Neutrophil (primary cell): ENCODE data around the gene OSBPL8.
"Not testable (repeated sequence)": the region's sequence is repeated elsewhere in the genome, so short reads cannot be mapped to it uniquely, and the experiment has no call there.

Source experiments
- H3K27ac ChIP-seq: fragments of 200-600 bp; sonication (generic); 2 replicates; pipeline ENCODE4 v1.5.1; 2016; ENCODE audit warnings: mild to moderate bottlenecking, moderate library complexity
- H3K27me3 ChIP-seq: fragments of 200-600 bp; sonication (generic); 2 replicates; pipeline ENCODE4 v1.6.0; 2016; ENCODE audit warnings: mild to moderate bottlenecking
- H3K36me3 ChIP-seq: fragments of 200-600 bp; sonication (generic); 2 replicates; pipeline ENCODE4 v1.5.1; 2017
- H3K4me1 ChIP-seq, 2 experiments: fragments of 200-600 bp in 1 of 2; sonication (generic) in 1 of 2; 1 replicate in 1 of 2; 2 replicates in 1 of 2; pipeline versions ENCODE4 v1.5.1 to v1.6.1; 2013 to 2016; ENCODE audit warnings: low read depth in 1 of 2, low read length in 1 of 2, mild to moderate bottlenecking in 1 of 2, moderate library complexity in 1 of 2; ENCODE audit not compliant: control insufficient read depth in 1 of 2, insufficient read depth in 1 of 2
- H3K4me3 ChIP-seq, 2 experiments: fragments of 200-600 bp in 1 of 2; sonication (generic) in 1 of 2; 1 replicate in 1 of 2; 2 replicates in 1 of 2; pipeline ENCODE4 v1.5.1; 2013 to 2016; ENCODE audit warnings: low read depth in 1 of 2, low read length in 1 of 2, mild to moderate bottlenecking in 1 of 2, moderate library complexity in 1 of 2
- H3K9me3 ChIP-seq: fragments of 200-600 bp; sonication (generic); 2 replicates; pipeline ENCODE4 v1.5.1; 2016
- CTCF ChIP-seq: fragments of 200-600 bp; sonication (generic); IDR thresholded peaks from 2 replicates; pipeline ENCODE4 v1.5.1; 2016; ENCODE audit warnings: antibody characterized with exemption

Gene OSBPL8

GRCh38 chr12:76375939-76376338, 183.6 kb downstream of the OSBPL8 start:
- Histone ChIP-seq H3K9me3 (no peaks in the 10 kb centered on the region), H3K4me3 (no peak overlapping the region), H3K4me1 (no peaks in the 10 kb centered on the region), H3K27me3 (no peaks in the 10 kb centered on the region), H3K27ac (no peak overlapping the region), H3K36me3 (peaks cover 87% of the 10 kb centered on the region)
- no peak for TF ChIP-seq CTCF

- peaks cover 91% of the 10 kb centered on the region for H3K36me3 ChIP-seq
- H3K27ac ChIP-seq = no peak overlapping the region
- H3K4me1 ChIP-seq = no peaks in the 10 kb centered on the region
- no peak for TF ChIP-seq CTCF
- H3K27me3 ChIP-seq = no peaks in the 10 kb centered on the region
- H3K4me3 ChIP-seq = no peak overlapping the region
- H3K9me3 ChIP-seq = no peaks in the 10 kb centered on the region
Measured at GRCh38 chr12:76375470-76375869, 184.1 kb downstream of the OSBPL8 start.

GRCh38 chr12:76374386-76375020, 185.1 kb downstream of the OSBPL8 start:
- TF ChIP-seq CTCF = no peak
- H3K36me3 ChIP-seq = peaks cover 94% of the 10 kb centered on the region
- H3K4me1 ChIP-seq = no peaks in the 10 kb centered on the region
- no peaks in the 10 kb centered on the region for H3K9me3 ChIP-seq
- H3K27me3 ChIP-seq = no peaks in the 10 kb centered on the region
- H3K4me3 ChIP-seq = no peak overlapping the region
- H3K27ac ChIP-seq = no peak overlapping the region

GRCh38 chr12:76368230-76368629, 191.3 kb downstream of the OSBPL8 start:
- H3K9me3 ChIP-seq = no peaks in the 10 kb centered on the region
- H3K4me1 ChIP-seq = no peaks in the 10 kb centered on the region
- no peak overlapping the region for H3K27ac ChIP-seq
- TF ChIP-seq CTCF = no peak
- H3K4me3 ChIP-seq = no peak overlapping the region
- H3K27me3 ChIP-seq = no peaks in the 10 kb centered on the region
- H3K36me3 ChIP-seq = peaks cover 91% of the 10 kb centered on the region

- no peaks in the 10 kb centered on the region for H3K4me1 ChIP-seq
- TF ChIP-seq CTCF = no peak
- no peak overlapping the region for H3K4me3 ChIP-seq
- no peak overlapping the region for H3K27ac ChIP-seq
- H3K27me3 ChIP-seq = no peaks in the 10 kb centered on the region
- H3K9me3 ChIP-seq = no peaks in the 10 kb centered on the region
- peaks cover 78% of the 10 kb centered on the region for H3K36me3 ChIP-seq
Measured at GRCh38 chr12:76366163-76366562, 193.4 kb downstream of the OSBPL8 start.

- H3K27me3 ChIP-seq, H3K4me3 ChIP-seq, H3K27ac ChIP-seq, H3K4me1 ChIP-seq, H3K9me3 ChIP-seq: not testable (repeated sequence)
- peaks cover 74% of the 10 kb centered on the region for H3K36me3 ChIP-seq
Measured at GRCh38 chr12:76364131-76364530, 195.4 kb downstream of the OSBPL8 start.
